ENCODE results near the gene ST14.

GRCh38 chr11:130141561-130142341 is 17.8 kb upstream of the ST14 start:
- no peak for TF ChIP-seq POLR2AphosphoS5 (IDR thresholded peaks at IDR 0.05)
- no peak for TF ChIP-seq CTCF (IDR thresholded peaks at IDR 0.05)
